ENCODE results near the gene NUB1.

Gene NUB1

GRCh38 chr7:151384776-151385625 is 43.4 kb downstream of the NUB1 start:
- no peak for DNase-seq
- in situ Hi-C loops (cut with MboI; ENCODE audit: low pct_unique_long_range_greater_than_20kb, low sequenced_read_pairs): no loop called here

GRCh38 chr7:151385626-151386300 is 44.2 kb downstream of the NUB1 start:
- in situ Hi-C loops (cut with MboI; ENCODE audit: low pct_unique_long_range_greater_than_20kb, low sequenced_read_pairs): no loop called here

GRCh38 chr7:151386301-151387160 is 44.9 kb downstream of the NUB1 start:
- in situ Hi-C loops (cut with MboI; ENCODE audit: low pct_unique_long_range_greater_than_20kb, low sequenced_read_pairs): no loop called here
- DNase-seq: no peak

More at GRCh38 chr7:151385626-151386300, 44.2 kb downstream of the NUB1 start:
- DNase-seq: no peak

- no peak for DNase-seq
- in situ Hi-C loops (cut with MboI; ENCODE audit: low pct_unique_long_range_greater_than_20kb, low sequenced_read_pairs): no loop called here
Observed at GRCh38 chr7:151387161-151388006, 45.8 kb downstream of the NUB1 start.

GRCh38 chr7:151388007-151388297 is 46.3 kb downstream of the NUB1 start:
- no peak for DNase-seq
- in situ Hi-C loops (cut with MboI; ENCODE audit: low pct_unique_long_range_greater_than_20kb, low sequenced_read_pairs): no loop called here

GRCh38 chr7:151388430-151388829 is 46.8 kb downstream of the NUB1 start:
- DNase-seq: no peak
- in situ Hi-C loops (cut with MboI; ENCODE audit: low pct_unique_long_range_greater_than_20kb, low sequenced_read_pairs): no loop called here

GRCh38 chr7:151389096-151389767 is 47.6 kb downstream of the NUB1 start:
- in situ Hi-C loops (cut with MboI; ENCODE audit: low pct_unique_long_range_greater_than_20kb, low sequenced_read_pairs): no loop called here
- no peak for DNase-seq

GRCh38 chr7:151389768-151390597 is 48.4 kb downstream of the NUB1 start:
- in situ Hi-C loops (cut with MboI; ENCODE audit: low pct_unique_long_range_greater_than_20kb, low sequenced_read_pairs): no loop called here

GRCh38 chr7:151390598-151391357 is 49.2 kb downstream of the NUB1 start:
- DNase-seq: no peak
- in situ Hi-C loops (cut with MboI; ENCODE audit: low pct_unique_long_range_greater_than_20kb, low sequenced_read_pairs): no loop called here

More at GRCh38 chr7:151389768-151390597, 48.4 kb downstream of the NUB1 start:
- no peak for DNase-seq

- in situ Hi-C loops (cut with MboI; ENCODE audit: low pct_unique_long_range_greater_than_20kb, low sequenced_read_pairs): no loop called here
- no peak for DNase-seq
Observed at GRCh38 chr7:151391358-151391730, 49.7 kb downstream of the NUB1 start.

GRCh38 chr7:151392002-151392401 is 50.4 kb downstream of the NUB1 start:
- in situ Hi-C loops (cut with MboI; ENCODE audit: low pct_unique_long_range_greater_than_20kb, low sequenced_read_pairs): no loop called here
- no peak for DNase-seq

GRCh38 chr7:151392426-151392825 is 50.8 kb downstream of the NUB1 start:
- no peak for DNase-seq
- in situ Hi-C loops (cut with MboI; ENCODE audit: low pct_unique_long_range_greater_than_20kb, low sequenced_read_pairs): no loop called here

- in situ Hi-C loops (cut with MboI; ENCODE audit: low pct_unique_long_range_greater_than_20kb, low sequenced_read_pairs): no loop called here
- peak; percentile 24 for DNase-seq
Observed at GRCh38 chr7:151393031-151393977, 51.7 kb downstream of the NUB1 start.

GRCh38 chr7:151394076-151395035 is 52.7 kb downstream of the NUB1 start:
- no peak for DNase-seq
- in situ Hi-C loops (cut with MboI; ENCODE audit: low pct_unique_long_range_greater_than_20kb, low sequenced_read_pairs): no loop called here

- no peak for DNase-seq
- in situ Hi-C loops (cut with MboI; ENCODE audit: low pct_unique_long_range_greater_than_20kb, low sequenced_read_pairs): no loop called here
Observed at GRCh38 chr7:151395036-151395367, 53.4 kb downstream of the NUB1 start.

Data from KBM-7 (cell line).